HepG2 (cell line): ENCODE results near the gene HDLBP. TPM values are rescaled to one million over a fixed set of nuclear protein-coding genes. Genes with fewer than 3 reads are reported as not detected.
A peak's percentile ranks its signal among the peaks of the same experiment; 100 is the strongest.

Experiments
- BRF2 ChIP-seq: sonication (generic); formaldehyde crosslinking; IDR thresholded peaks from 2 replicates; pipeline ENCODE4 v1.8.1; 2022; ENCODE audit warnings: mild to moderate bottlenecking, missing genetic modification reagents
- CHCHD3 ChIP-seq: sonication (generic); formaldehyde crosslinking; IDR thresholded peaks from 2 replicates; pipeline ENCODE4 v1.8.0; 2022; ENCODE audit warnings: mild to moderate bottlenecking, missing genetic modification reagents, moderate library complexity
- ELF1 ChIP-seq: sonication (generic); formaldehyde crosslinking; IDR thresholded peaks from 2 replicates; pipeline ENCODE4 v1.4.0; 2020; ENCODE audit warnings: missing genetic modification reagents
- HNRNPL ChIP-seq: fragments of 200-400 bp; formaldehyde crosslinking; IDR thresholded peaks from 2 replicates; pipeline ENCODE4 v1.6.1; 2017; ENCODE audit warnings: mild to moderate bottlenecking, low read depth, low read length
- KAT7 ChIP-seq: IDR thresholded peaks from 2 replicates; pipeline ENCODE4 v1.6.1; 2018; ENCODE audit warnings: borderline replicate concordance, missing compliant biosample characterization
- MXI1 ChIP-seq: IDR thresholded peaks from 3 replicates; pipeline ENCODE4 v1.6.1; 2012; ENCODE audit warnings: low read depth, low read length, inconsistent platforms, borderline replicate concordance
- NFE2L1 ChIP-seq: sonication (generic); formaldehyde crosslinking; IDR thresholded peaks from 2 replicates; pipeline ENCODE4 v1.4.0; 2020; ENCODE audit warnings: missing genetic modification reagents, mild to moderate bottlenecking, borderline replicate concordance
- NFRKB ChIP-seq: fragments of 450-650 bp; IDR thresholded peaks from 2 replicates; pipeline ENCODE4 v1.6.1; 2017
- SATB2 ChIP-seq: sonication (generic); formaldehyde crosslinking; IDR thresholded peaks from 2 replicates; pipeline ENCODE4 v1.5.0; 2020; ENCODE audit warnings: missing genetic modification reagents
- TBL1XR1 ChIP-seq: fragments of 150-350 bp; IDR thresholded peaks from 2 replicates; pipeline ENCODE4 v1.6.1; 2014; ENCODE audit warnings: borderline replicate concordance, low read length; ENCODE audit not compliant: partially characterized antibody
- ZBTB34 ChIP-seq: sonication (generic); formaldehyde crosslinking; IDR thresholded peaks from 2 replicates; pipeline ENCODE4 v1.8.0; 2022; ENCODE audit warnings: mild to moderate bottlenecking, missing genetic modification reagents
- ZFX ChIP-seq: sonication (generic); formaldehyde crosslinking; IDR thresholded peaks from 2 replicates; pipeline ENCODE4 v1.4.0; 2020; ENCODE audit warnings: mild to moderate bottlenecking, low read depth, missing genetic modification reagents, moderate library complexity
- ZFYVE20 ChIP-seq: sonication (generic); formaldehyde crosslinking; IDR thresholded peaks from 2 replicates; pipeline ENCODE4 v1.8.0; 2023; ENCODE audit warnings: low read depth, mild to moderate bottlenecking, moderate library complexity, missing genetic modification reagents, borderline replicate concordance
- ZNF331 ChIP-seq: sonication (generic); formaldehyde crosslinking; IDR thresholded peaks from 2 replicates; pipeline ENCODE4 v1.4.0; 2020; ENCODE audit warnings: missing genetic modification reagents
- ZNF382 ChIP-seq: sonication (generic); formaldehyde crosslinking; IDR thresholded peaks from 2 replicates; pipeline ENCODE4 v1.5.0; 2020; ENCODE audit warnings: missing genetic modification reagents, mild to moderate bottlenecking, borderline replicate concordance
- ZNF547 ChIP-seq: sonication (generic); formaldehyde crosslinking; IDR thresholded peaks from 2 replicates; pipeline ENCODE4 v1.5.1; 2020; ENCODE audit warnings: mild to moderate bottlenecking, missing genetic modification reagents
- ZNF577 ChIP-seq: sonication (generic); formaldehyde crosslinking; IDR thresholded peaks from 2 replicates; pipeline ENCODE4 v1.4.0; 2020; ENCODE audit warnings: mild to moderate bottlenecking, low read depth, missing genetic modification reagents, borderline replicate concordance
- ZNF720 ChIP-seq: sonication (generic); formaldehyde crosslinking; IDR thresholded peaks from 2 replicates; pipeline ENCODE4 v1.4.0; 2020; ENCODE audit warnings: missing genetic modification reagents
- ZSCAN29 ChIP-seq: sonication (generic); formaldehyde crosslinking; conservative IDR thresholded peaks from 2 replicates; pipeline ENCODE4 v1.4.0; 2020; ENCODE audit warnings: mild to moderate bottlenecking, missing genetic modification reagents
- ZSCAN9 ChIP-seq: IDR thresholded peaks from 2 replicates; pipeline ENCODE4 v1.6.1; 2016; ENCODE audit warnings: borderline replicate concordance
- polyA plus RNA-seq, 8 experiments: library from polyadenylated mRNA; depleted of rRNA in 3 of 8; stranded (reverse) in 7 of 8; unstranded in 1 of 8; fragments of >200 nt; fragmentation: Illumina TruSeq in 4 of 8; extraction: Trizol in 4 of 8; gene quantifications; 2 replicates each; pipeline versions ENCODE4 v1.2.1 to v1.2.3, GENCODE V29; 2011 to 2016; ENCODE audit warnings: low read depth in 4 of 8, missing spikeins in 1 of 8, mixed read lengths in 1 of 8; ENCODE audit not compliant: insufficient read depth in 1 of 8
- total RNA-seq, 5 experiments: library from RNA; depleted of rRNA; stranded (reverse); fragments of >200 nt; fragmentation: Illumina TruSeq; extraction: Trizol; gene quantifications; 2 replicates each; pipeline ENCODE4 v1.2.3, GENCODE V29; 2016; ENCODE audit warnings: low read depth in 1 of 5
- TF ChIP-seq, protein P1 (sequence below): sonication (generic); formaldehyde crosslinking; IDR thresholded peaks from 2 replicates; pipeline ENCODE4 v1.4.0; 2020; ENCODE audit warnings: mild to moderate bottlenecking, low read depth, missing genetic modification reagents
- TF ChIP-seq, protein P2 (sequence below): sonication (generic); formaldehyde crosslinking; IDR thresholded peaks from 2 replicates; pipeline ENCODE4 v1.4.0; 2020; ENCODE audit warnings: missing genetic modification reagents, mild to moderate bottlenecking, borderline replicate concordance
- TF ChIP-seq, protein P3 (sequence below): sonication (generic); formaldehyde crosslinking; IDR thresholded peaks from 2 replicates; pipeline ENCODE4 v1.4.0; 2020; ENCODE audit warnings: mild to moderate bottlenecking, missing genetic modification reagents

The HDLBP gene
- total and polyA plus RNA-seq, 2 of the 13 experiments (the other 11 are each of a cell fraction or from before 2014, with no cell fraction given): 464 to 707 TPM

- TF ChIP-seq CHCHD3 (no peak), NFE2L1 (CRISPR knock-in tag) (no peak), TBL1XR1 (no peak), ZFYVE20 (CRISPR knock-in tag) (no peak), BRF2 (CRISPR knock-in tag) (0 out of 2 replicates have a peak, but pooled peaks have one; percentile 17), KAT7 (CRISPR knock-in tag) (no peak; the same call in none of the 2 replicates), ZNF331 (CRISPR knock-in tag) (peak; percentile 49), ZNF720 (no peak), ZSCAN29 (CRISPR knock-in tag) (peak; percentile 48), ZSCAN9 (CRISPR knock-in tag) (no peak; the same call in 1 of the 2 replicates), ZNF547 (CRISPR knock-in tag) (no peak; the same call in 1 of the 2 replicates), ZFX (CRISPR knock-in tag) (peak; percentile 85), HNRNPL (peak; percentile 65; the same call in 1 of the 2 replicates), NFRKB (no peak), ZNF382 (CRISPR knock-in tag) (no peak), MXI1 (no peak), ZNF577 (CRISPR knock-in tag) (no peak), ZBTB34 (CRISPR knock-in tag) (peak; percentile 54; the same call in 1 of the 2 replicates), SATB2 (CRISPR knock-in tag) (peak; percentile 53; the same call in 1 of the 2 replicates), ELF1 (CRISPR knock-in tag) (no peak)
- TF ChIP-seq, protein P1, sequence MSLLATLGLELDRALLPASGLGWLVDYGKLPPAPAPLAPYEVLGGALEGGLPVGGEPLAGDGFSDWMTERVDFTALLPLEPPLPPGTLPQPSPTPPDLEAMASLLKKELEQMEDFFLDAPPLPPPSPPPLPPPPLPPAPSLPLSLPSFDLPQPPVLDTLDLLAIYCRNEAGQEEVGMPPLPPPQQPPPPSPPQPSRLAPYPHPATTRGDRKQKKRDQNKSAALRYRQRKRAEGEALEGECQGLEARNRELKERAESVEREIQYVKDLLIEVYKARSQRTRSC: no peak
- TF ChIP-seq, protein P2, sequence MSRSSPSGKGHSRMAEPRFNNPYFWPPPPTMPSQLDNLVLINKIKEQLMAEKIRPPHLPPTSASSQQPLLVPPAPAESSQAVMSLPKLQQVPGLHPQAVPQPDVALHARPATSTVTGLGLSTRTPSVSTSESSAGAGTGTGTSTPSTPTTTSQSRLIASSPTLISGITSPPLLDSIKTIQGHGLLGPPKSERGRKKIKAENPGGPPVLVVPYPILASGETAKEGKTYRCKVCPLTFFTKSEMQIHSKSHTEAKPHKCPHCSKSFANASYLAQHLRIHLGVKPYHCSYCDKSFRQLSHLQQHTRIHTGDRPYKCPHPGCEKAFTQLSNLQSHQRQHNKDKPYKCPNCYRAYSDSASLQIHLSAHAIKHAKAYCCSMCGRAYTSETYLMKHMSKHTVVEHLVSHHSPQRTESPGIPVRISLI: peak; percentile 18; the same call in 1 of the 2 replicates
- TF ChIP-seq, protein P3, sequence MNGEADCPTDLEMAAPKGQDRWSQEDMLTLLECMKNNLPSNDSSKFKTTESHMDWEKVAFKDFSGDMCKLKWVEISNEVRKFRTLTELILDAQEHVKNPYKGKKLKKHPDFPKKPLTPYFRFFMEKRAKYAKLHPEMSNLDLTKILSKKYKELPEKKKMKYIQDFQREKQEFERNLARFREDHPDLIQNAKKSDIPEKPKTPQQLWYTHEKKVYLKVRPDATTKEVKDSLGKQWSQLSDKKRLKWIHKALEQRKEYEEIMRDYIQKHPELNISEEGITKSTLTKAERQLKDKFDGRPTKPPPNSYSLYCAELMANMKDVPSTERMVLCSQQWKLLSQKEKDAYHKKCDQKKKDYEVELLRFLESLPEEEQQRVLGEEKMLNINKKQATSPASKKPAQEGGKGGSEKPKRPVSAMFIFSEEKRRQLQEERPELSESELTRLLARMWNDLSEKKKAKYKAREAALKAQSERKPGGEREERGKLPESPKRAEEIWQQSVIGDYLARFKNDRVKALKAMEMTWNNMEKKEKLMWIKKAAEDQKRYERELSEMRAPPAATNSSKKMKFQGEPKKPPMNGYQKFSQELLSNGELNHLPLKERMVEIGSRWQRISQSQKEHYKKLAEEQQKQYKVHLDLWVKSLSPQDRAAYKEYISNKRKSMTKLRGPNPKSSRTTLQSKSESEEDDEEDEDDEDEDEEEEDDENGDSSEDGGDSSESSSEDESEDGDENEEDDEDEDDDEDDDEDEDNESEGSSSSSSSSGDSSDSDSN (CRISPR knock-in tag): peak; percentile 87
Observed at GRCh38 chr2:241224018-241224850, 91.2 kb downstream of the HDLBP start (continued).
